Heart right ventricle (tissue), 16 donors: Measurements from ENCODE around the gene IRF1. TPM values are rescaled to one million over a fixed set of nuclear protein-coding genes. Genes with fewer than 3 reads are reported as not detected.
"Not testable (repeated sequence)": the region's sequence is repeated elsewhere in the genome, so short reads cannot be mapped to it uniquely, and the experiment has no call there.

Experiments
- ATAC-seq, 8 donors: fragments of 200-7000 bp; cut with Tn5 transposase; one replicate each; pipeline ENCODE4 v1.9.1; 2020; ENCODE audit warnings: mild to moderate bottlenecking in 8 of 8, moderate library complexity in 8 of 8, moderate number of reproducible peaks in 1 of 8
- DNase-seq, 2 donors: peaks; one replicate each; pipeline ENCODE4 v3.0.0-alpha.2; 2020
- H3K27ac ChIP-seq, 10 donors: fragments of 200-600 bp; sonication (generic) in 2 of 10; one replicate each; pipeline versions ENCODE4 v1.5.0 to v1.8.0; 2020 to 2022; ENCODE audit warnings: mild to moderate bottlenecking in 3 of 10
- H3K27me3 ChIP-seq, 7 donors: fragments of 200-600 bp; one replicate each; pipeline ENCODE4 v1.8.0; 2021 to 2022; ENCODE audit warnings: mild to moderate bottlenecking in 2 of 7
- H3K36me3 ChIP-seq, 9 donors: fragments of 200-600 bp; sonication (generic) in 1 of 9; one replicate each; pipeline versions ENCODE4 v1.5.0 to v1.8.0; 2020 to 2022; ENCODE audit warnings: mild to moderate bottlenecking in 2 of 9
- H3K4me1 ChIP-seq, 9 donors: fragments of 200-600 bp; sonication (generic) in 1 of 9; one replicate each; pipeline versions ENCODE4 v1.5.0 to v1.8.0; 2020 to 2022; ENCODE audit warnings: mild to moderate bottlenecking in 4 of 9
- H3K4me3 ChIP-seq, 10 donors: fragments of 200-600 bp; sonication (generic) in 2 of 10; one replicate each; pipeline versions ENCODE4 v1.5.0 to v1.8.0; 2020 to 2022; ENCODE audit warnings: mild to moderate bottlenecking in 7 of 10, moderate library complexity in 2 of 10
- H3K9me3 ChIP-seq, 11 donors: fragments of 200-600 bp in 10 of 11; sonication (generic) in 2 of 11; one replicate each; pipeline versions ENCODE4 v1.5.0 to v1.8.0; 2013 to 2022; ENCODE audit warnings: mild to moderate bottlenecking in 2 of 11, control low read depth in 1 of 11, moderate library complexity in 1 of 11
- CTCF ChIP-seq, 9 donors: fragments of 200-600 bp; sonication (generic) in 2 of 9; IDR thresholded peaks; one replicate each; pipeline versions ENCODE4 v1.5.0 to v1.8.0; 2021 to 2022; ENCODE audit warnings: antibody characterized with exemption in 9 of 9, mild to moderate bottlenecking in 5 of 9, moderate library complexity in 1 of 9
- WGBS, 2 donors: extraction: QIAGEN DNeasy Blood & Tissue Kit; methylation state at CpG; one replicate each; pipeline ENCODE4 v1.1.7; 2013; ENCODE audit warnings: inconsistent platforms in 1 of 2; 5-methylcytosine and 5-hydroxymethylcytosine counted together
- intact Hi-C, 10 donors: fragments of 100-400 bp; cut with DNase I; formaldehyde crosslinking; loops; one replicate each; pipeline versions ENCODE4 v1.11.1 to v1.14.2; 2022
- polyA plus RNA-seq, 2 donors: library from polyadenylated mRNA; stranded (reverse); fragments of 200-250 nt; gene quantifications; one replicate each; pipeline ENCODE4 v1.2.3, GENCODE V29; 2013
- total RNA-seq, 10 donors: library from RNA; stranded (reverse); fragmentation: NEBNext Ultra II Directional in 3 of 10; extraction: Animal tissue kit (Norgen Biotek cat#: 25700) in 3 of 10; gene quantifications; one replicate each; pipeline versions ENCODE4 v1.2.1 to v1.2.4, GENCODE V29; 2021 to 2023
- donor health status: Arrhythmogenic right ventricular cardiomyopathy.
- donor health status: ischemic (EF 13 %, LVEDD 7.1; RV severe dilation, severe dysfunction).
- donor health status: healthy with polysubstance abuse.
- donor health status: DM: no; HTN: yes; CAD: no.
- donor health status: DM: no; HTN: no; CAD: no.
- donor health status: ischemic (EF 25% LVEDD 6.9; RV normal size, moderate dysfunction).
- donor health status: ischemic (EF 25% LVEDD 5.7; RV mildly dilated, moderate dysfunction).
- donor health status: healthy.
- donor health status: DM: yes; HTN: yes; CAD: no.
- donor health status: Ischemic cardiomyopathy.
- donor health status: ischemic (EF 35%, LVEDD 5.7; RV mildly dilated, moderate dysfunction).
- donor health status: nonischemic (EF 11% LVEDD 7.7; RV severe dilation, severe dysfunction).
- donor health status: DM: yes; HTN: yes; CAD: no.
- donor health status: PGD.
- donor health status: ischemic (EF 29% LVEDD 5.4; RV normal size, mild dysfunction).
- donor health status: nonischemic (EF 23%, LVEDD 6.1; RV moderate dilation, normal function).

Gene IRF1
- total and polyA plus RNA-seq, 12 donors, result 8.6 to 146 (median 17.7) TPM

- H3K4me3 ChIP-seq, result peak overlapping the region in 1 of 10 donors; percentile 1
- TF ChIP-seq CTCF (IDR thresholded peaks at IDR 0.05), result no peak
- H3K27me3 ChIP-seq, result no peaks in the 10 kb centered on the region
- H3K27ac ChIP-seq, result peak overlapping the region in 9 of 10 donors; percentile 69 to 90 (median 79)
- H3K9me3 ChIP-seq, result no peaks in the 10 kb centered on the region
- H3K36me3 ChIP-seq, result peaks cover 0 to 14% (median 0%) of the 10 kb centered on the region in 9 donors
- intact Hi-C loops, result no loop called here
- DNase-seq (no peak), ATAC-seq (peak in 6 of 8 donors; percentile 8 to 57 (median 49))
- WGBS, 2 donors, result 57 to 61% methylated on average over 4 of the region's 4 CpGs
- H3K4me1 ChIP-seq, result peaks cover 39 to 99% (median 89%) of the 10 kb centered on the region in 9 donors
Measured at GRCh38 chr5:132438917-132439316, 51.7 kb downstream of the IRF1 start.

- H3K9me3 ChIP-seq, H3K4me3 ChIP-seq, ATAC-seq, intact Hi-C loops, H3K27me3 ChIP-seq, DNase-seq: not testable (repeated sequence)
- Histone ChIP-seq H3K27ac (peak overlapping the region; percentile 26 to 90 (median 78)), H3K4me1 (peaks cover 39 to 99% (median 87%) of the 10 kb centered on the region in 9 donors), H3K36me3 (peaks cover 0 to 10% (median 0%) of the 10 kb centered on the region in 9 donors)
- WGBS, 2 donors, result 94 to 95% methylated on average over 3 of the region's 3 CpGs
Measured at GRCh38 chr5:132438267-132438645, 52.3 kb downstream of the IRF1 start.

- H3K4me3 ChIP-seq, result no peak overlapping the region
- DNase-seq (peak; percentile 73 to 90), ATAC-seq (peak; percentile 60 to 85 (median 80))
- peaks cover 0 to 14% (median 0%) of the 10 kb centered on the region in 9 donors for H3K36me3 ChIP-seq
- intact Hi-C loops, result no loop called here
- no peaks in the 10 kb centered on the region for H3K27me3 ChIP-seq
- H3K4me1 ChIP-seq, result peaks cover 42 to 99% (median 90%) of the 10 kb centered on the region in 9 donors
- H3K9me3 ChIP-seq, result no peaks in the 10 kb centered on the region
- peak overlapping the region; percentile 26 to 90 (median 78) for H3K27ac ChIP-seq
- WGBS, 2 donors, result 14 to 16% methylated on average over 3 of the region's 3 CpGs
- TF ChIP-seq CTCF (IDR thresholded peaks at IDR 0.05), result no peak
Measured at GRCh38 chr5:132437604-132438266, 52.8 kb downstream of the IRF1 start.

- H3K4me3 ChIP-seq, result no peak overlapping the region
- no peak for ATAC-seq
- H3K27ac ChIP-seq, result peak overlapping the region; percentile 22 to 90 (median 78)
- intact Hi-C loops, result no loop called here
- no peaks in the 10 kb centered on the region for H3K27me3 ChIP-seq
- no peaks in the 10 kb centered on the region for H3K9me3 ChIP-seq
- no peak for TF ChIP-seq CTCF (IDR thresholded peaks at IDR 0.05)
- DNase-seq, result no peak
- H3K4me1 ChIP-seq, result peaks cover 42 to 99% (median 91%) of the 10 kb centered on the region in 9 donors
- H3K36me3 ChIP-seq, result peaks cover 0 to 20% (median 0%) of the 10 kb centered on the region in 9 donors
- WGBS, 2 donors, result 92 to 99% methylated on average over 3 of the region's 3 CpGs
Measured at GRCh38 chr5:132436936-132437335, 53.6 kb downstream of the IRF1 start.

- DNase-seq (no peak), ATAC-seq (no peak)
- peak overlapping the region in 7 of 10 donors; percentile 9 to 90 (median 31) for H3K27ac ChIP-seq
- WGBS, 2 donors, result 75 to 89% methylated on average over 2 of the region's 2 CpGs
- intact Hi-C loops, result no loop called here
- peaks cover 42 to 99% (median 93%) of the 10 kb centered on the region in 9 donors for H3K4me1 ChIP-seq
- H3K9me3 ChIP-seq, result no peaks in the 10 kb centered on the region
- H3K27me3 ChIP-seq, result no peaks in the 10 kb centered on the region
- TF ChIP-seq CTCF (IDR thresholded peaks at IDR 0.05), result no peak
- H3K4me3 ChIP-seq, result no peak overlapping the region
- peaks cover 0 to 18% (median 0%) of the 10 kb centered on the region in 9 donors for H3K36me3 ChIP-seq
Measured at GRCh38 chr5:132435886-132436285, 54.7 kb downstream of the IRF1 start.
